T-cell (primary cell): ENCODE measurements around the gene SVOPL. TPM values are rescaled to one million over a fixed set of nuclear protein-coding genes. Genes with fewer than 3 reads are reported as not detected.

Experiments
- ATAC-seq, 4 experiments: fragments of 200-7000 bp in 3 of 4; fragments of 150-1000 bp in 1 of 4; cut with Tn5 transposase; replicated peaks in 1 of 4; 1 replicate in 3 of 4; 2 replicates in 1 of 4; pipeline ENCODE4 v1.10.0; 2021; ENCODE audit warnings: moderate library complexity in 3 of 4, mild to moderate bottlenecking in 2 of 4, moderate number of reproducible peaks in 1 of 4
- CTCF ChIA-PET, 2 donors: fragments of 300-600 bp; sonication (Branson Sonifier 250); formaldehyde crosslinking; loops; one replicate each; lab custom pipeline; 2022; ENCODE audit warnings: antibody characterized with exemption in 2 of 2; lab: Charles Lee
- POLR2A ChIA-PET, 2 donors: fragments of 300-600 bp; sonication (Branson Sonifier 250); formaldehyde crosslinking; loops; one replicate each; lab custom pipeline; 2022; ENCODE audit warnings: antibody characterized with exemption in 2 of 2; lab: Charles Lee
- DNase-seq, 35 experiments: peaks; one replicate each; pipeline versions ENCODE4 v3.0.0 to v3.0.0-alpha.2; 2013 to 2023
- H3K27ac ChIP-seq: one replicate; pipeline ENCODE4 v1.5.1; 2013; ENCODE audit warnings: low read length
- H3K27me3 ChIP-seq, 2 experiments: replicated peaks in 1 of 2; 1 replicate in 1 of 2; 2 replicates in 1 of 2; pipeline versions ENCODE4 v1.6.1 to v1.7.0; 2013; ENCODE audit warnings: low read length in 1 of 2, mixed read lengths in 1 of 2; ENCODE audit not compliant: control insufficient read depth in 2 of 2, insufficient read depth in 2 of 2; ENCODE audit errors: extremely low read depth in 1 of 2
- H3K36me3 ChIP-seq, 2 donors: 1 replicate in 1 of 2; 2 replicates in 1 of 2; pipeline versions ENCODE4 v1.6.1 to v1.7.0; 2013; ENCODE audit warnings: low read length in 1 of 2; ENCODE audit not compliant: control insufficient read depth in 2 of 2, insufficient read depth in 1 of 2; ENCODE audit errors: extremely low read depth in 1 of 2
- H3K4me1 ChIP-seq, 2 experiments: 1 replicate in 1 of 2; 2 replicates in 1 of 2; pipeline versions ENCODE4 v1.6.1 to v1.7.0; 2013; ENCODE audit warnings: low read length in 2 of 2, mixed read lengths in 1 of 2; ENCODE audit not compliant: insufficient read depth in 2 of 2, control insufficient read depth in 1 of 2; ENCODE audit errors: extremely low read depth in 1 of 2
- H3K4me3 ChIP-seq, 2 donors: 1 replicate in 1 of 2; 2 replicates in 1 of 2; pipeline versions ENCODE4 v1.5.1 to v1.7.0; 2013; ENCODE audit warnings: mild to moderate bottlenecking in 2 of 2, low read length in 1 of 2, moderate library complexity in 1 of 2; ENCODE audit not compliant: control insufficient read depth in 1 of 2; ENCODE audit errors: extremely low read depth in 1 of 2
- H3K9me3 ChIP-seq: 2 replicates; pipeline ENCODE4 v1.7.0; 2013
- H3K27ac Mint-ChIP-seq, 2 donors: one replicate each; pipeline ENCODE4 v1.8.0; 2020 to 2021; ENCODE audit warnings: mild to moderate bottlenecking in 2 of 2, mixed read lengths in 2 of 2
- H3K27me3 Mint-ChIP-seq, 2 donors: one replicate each; pipeline ENCODE4 v1.8.0; 2021 to 2022; ENCODE audit warnings: mixed read lengths in 2 of 2
- H3K36me3 Mint-ChIP-seq: one replicate; pipeline ENCODE4 v1.8.0; 2021; ENCODE audit warnings: mixed read lengths
- H3K4me1 Mint-ChIP-seq, 3 donors: one replicate each; pipeline ENCODE4 v1.8.0; 2020 to 2022; ENCODE audit warnings: mixed read lengths in 3 of 3, mild to moderate bottlenecking in 1 of 3
- H3K4me3 Mint-ChIP-seq, 3 donors: one replicate each; pipeline ENCODE4 v1.8.0; 2020 to 2022; ENCODE audit warnings: mild to moderate bottlenecking in 3 of 3, mixed read lengths in 3 of 3, moderate library complexity in 3 of 3
- H3K9me3 Mint-ChIP-seq, 3 donors: one replicate each; pipeline ENCODE4 v1.8.0; 2020 to 2022; ENCODE audit warnings: mixed read lengths in 3 of 3
- WGBS: methylation state at CpG from one replicate; pipeline ENCODE4 v1.1.5; 2013; ENCODE audit warnings: missing lambda C conversion rate; ENCODE audit not compliant: insufficient coverage; 5-methylcytosine and 5-hydroxymethylcytosine counted together
- total RNA-seq, 35 experiments: library from RNA in 6 of 35; stranded (reverse) in 6 of 35; fragments of 120-200 nt in 1 of 35; gene quantifications; one replicate each; pipeline versions ENCODE4 v1.2.1 to v1.2.4 and lab custom pipeline; 2013 to 2026

The SVOPL gene
- total RNA-seq, 5 donors from 2014 or later (not counting 1 experiment from before 2014, with no cell fraction given): 1.2 TPM; not detected in 4

DNA sequence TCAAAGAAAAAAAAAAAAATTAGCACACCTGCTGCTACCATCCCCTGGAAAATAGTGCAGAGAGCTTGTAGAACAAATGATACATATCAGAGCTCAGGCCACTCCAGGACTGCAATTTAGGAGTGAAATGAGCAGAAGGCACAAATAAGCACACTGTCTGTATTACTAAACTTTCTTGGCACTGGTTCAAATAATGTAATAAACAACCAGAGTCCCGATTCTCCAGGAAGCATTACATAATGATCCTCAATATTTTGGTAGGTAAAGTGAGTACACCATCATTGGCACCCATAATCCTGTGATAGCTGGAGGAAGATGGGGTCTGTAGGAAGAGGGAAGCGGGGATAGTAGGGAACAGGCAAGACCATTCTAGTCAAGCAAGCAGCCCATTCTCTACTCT lies 74.3 kb downstream of the SVOPL start:
- H3K27me3 Mint-ChIP-seq: no peaks in the 10 kb centered on the region
- POLR2A ChIA-PET: no interaction called here
- no peak for ATAC-seq
- no peak overlapping the region for H3K4me3 ChIP-seq
- no peaks in the 10 kb centered on the region for H3K9me3 ChIP-seq
- peaks cover 23 to 40% of the 10 kb centered on the region in 2 experiments for H3K4me1 ChIP-seq
- no peaks in the 10 kb centered on the region for H3K9me3 Mint-ChIP-seq
- no peak for DNase-seq
- CTCF ChIA-PET: interaction anchor here in 1 of 2 donors (0.6 kb wide), 1 partner anchor 176 kb away, joined by 3 read pairs; no protein-coding TSS in a partner anchor
- H3K4me3 Mint-ChIP-seq: peak overlapping the region in 1 of 3 donors; percentile 24
- peak overlapping the region in 1 of 2 donors; percentile 30 for H3K27ac Mint-ChIP-seq
- H3K27me3 ChIP-seq: no peaks in the 10 kb centered on the region
- H3K27ac ChIP-seq: no peak overlapping the region
- H3K36me3 ChIP-seq: no peaks in the 10 kb centered on the region
- no peaks in the 10 kb centered on the region for H3K36me3 Mint-ChIP-seq
- no CpG with 5 or more reads among the region's 2 CpGs for WGBS
- H3K4me1 Mint-ChIP-seq: peaks cover 34 to 46% (median 38%) of the 10 kb centered on the region in 3 donors

- H3K4me1 Mint-ChIP-seq: peaks cover 34 to 46% (median 38%) of the 10 kb centered on the region in 3 donors
- peak overlapping the region in 1 of 3 donors; percentile 65 for H3K4me3 Mint-ChIP-seq
- 14% methylated on average over 4 of the region's 5 CpGs for WGBS
- H3K27me3 Mint-ChIP-seq: no peaks in the 10 kb centered on the region
- Histone ChIP-seq H3K36me3 (no peaks in the 10 kb centered on the region), H3K4me3 (peak overlapping the region in 1 of 2 donors; percentile 47), H3K4me1 (peaks cover 23 to 40% of the 10 kb centered on the region in 2 experiments), H3K27me3 (no peaks in the 10 kb centered on the region), H3K27ac (peak overlapping the region; percentile 53), H3K9me3 (no peaks in the 10 kb centered on the region)
- ChIA-PET CTCF (interaction anchor here in 1 of 2 donors (0.5 to 0.9 kb wide), 2 partner anchors 16 to 1751 kb away, joined by 3 read pairs; no protein-coding TSS in a partner anchor), POLR2A (no interaction called here)
- DNase-seq: peak in 24 of 35 experiments; percentile 3 to 39 (median 12)
- peak; percentile 73 to 85 (median 76) for ATAC-seq
- H3K36me3 Mint-ChIP-seq: no peaks in the 10 kb centered on the region
- no peaks in the 10 kb centered on the region for H3K9me3 Mint-ChIP-seq
- peak overlapping the region; percentile 25 to 82 for H3K27ac Mint-ChIP-seq
These were observed 75.3 kb downstream of the SVOPL start for GRCh38 chr7:138625849-138626230.

DNA sequence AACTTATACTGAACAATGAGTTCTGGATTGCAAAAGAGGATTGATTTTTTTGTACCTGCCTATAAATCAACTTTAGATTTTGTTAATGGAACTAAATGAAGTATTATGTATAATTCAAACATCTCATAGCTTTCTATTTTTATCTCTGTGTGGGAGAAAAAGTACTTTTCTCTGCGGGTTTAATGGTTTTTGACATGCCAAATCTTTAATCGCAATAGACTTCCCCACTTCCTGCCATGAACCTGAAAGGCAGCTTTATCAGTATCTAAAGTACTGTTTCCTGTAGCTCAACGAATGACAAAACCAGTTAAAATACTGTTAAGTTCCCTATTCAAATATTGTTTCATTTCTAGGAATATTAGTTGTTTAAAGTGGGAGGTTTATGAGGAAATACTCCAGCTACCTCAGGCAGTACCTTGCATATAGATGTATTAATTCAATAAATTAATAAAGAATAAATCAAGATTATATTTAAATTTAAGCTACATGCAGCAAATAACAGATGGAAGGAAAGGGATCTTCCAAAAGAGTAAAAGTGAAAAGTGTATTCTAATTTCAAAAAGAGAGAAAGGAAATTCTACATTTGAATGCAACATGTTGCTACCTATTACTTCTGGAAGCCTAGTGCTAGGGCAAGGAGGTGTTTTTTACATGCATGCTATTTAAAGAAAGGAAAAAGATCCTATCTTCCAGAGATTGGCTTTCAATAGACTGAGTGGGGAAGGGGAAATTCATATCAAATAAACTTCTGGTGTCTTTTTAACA lies 75.9 kb downstream of the SVOPL start:
- no peaks in the 10 kb centered on the region for H3K9me3 ChIP-seq
- WGBS: no CpG with 5 or more reads among the region's 3 CpGs
- no peaks in the 10 kb centered on the region for H3K27me3 ChIP-seq
- H3K4me1 ChIP-seq: peaks cover 21 to 40% of the 10 kb centered on the region in 2 experiments
- Mint-ChIP-seq H3K27me3 (no peaks in the 10 kb centered on the region), H3K4me3 (peak overlapping the region in 2 of 3 donors; percentile 18 to 65), H3K4me1 (peaks cover 34 to 43% (median 38%) of the 10 kb centered on the region in 3 donors), H3K36me3 (no peaks in the 10 kb centered on the region), H3K27ac (peak overlapping the region; percentile 25 to 82), H3K9me3 (no peaks in the 10 kb centered on the region)
- H3K36me3 ChIP-seq: no peaks in the 10 kb centered on the region
- H3K4me3 ChIP-seq: peak overlapping the region in 1 of 2 donors; percentile 47
- peak overlapping the region; percentile 53 for H3K27ac ChIP-seq
- ATAC-seq (peak; percentile 58 to 89 (median 76)), DNase-seq (peak in 5 of 35 experiments; percentile 5 to 41 (median 10))
- ChIA-PET CTCF (interaction anchor here (0.5 to 0.9 kb wide), 3 partner anchors 15 to 21 kb away, joined by 3 read pairs; no protein-coding TSS in a partner anchor), POLR2A (interaction anchor here in 1 of 2 donors (0.6 kb wide), 1 partner anchor 34 kb away, joined by 6 read pairs; no protein-coding TSS in a partner anchor)

- H3K4me1 ChIP-seq: peaks cover 21 to 32% of the 10 kb centered on the region in 2 experiments
- no peak for ATAC-seq
- Mint-ChIP-seq H3K4me1 (peaks cover 29 to 40% (median 30%) of the 10 kb centered on the region in 3 donors), H3K4me3 (no peak overlapping the region), H3K27me3 (no peaks in the 10 kb centered on the region), H3K36me3 (no peaks in the 10 kb centered on the region), H3K27ac (no peak overlapping the region), H3K9me3 (no peaks in the 10 kb centered on the region)
- CTCF ChIA-PET: no interaction called here
- H3K4me3 ChIP-seq: no peak overlapping the region
- H3K27me3 ChIP-seq: no peaks in the 10 kb centered on the region
- WGBS: no CpG with 5 or more reads among the region's 1 CpG
- no peak for DNase-seq
- no peak overlapping the region for H3K27ac ChIP-seq
- no peaks in the 10 kb centered on the region for H3K9me3 ChIP-seq
- POLR2A ChIA-PET: no interaction called here
- H3K36me3 ChIP-seq: no peaks in the 10 kb centered on the region
These were observed 78.3 kb downstream of the SVOPL start for GRCh38 chr7:138622841-138623240.

DNA sequence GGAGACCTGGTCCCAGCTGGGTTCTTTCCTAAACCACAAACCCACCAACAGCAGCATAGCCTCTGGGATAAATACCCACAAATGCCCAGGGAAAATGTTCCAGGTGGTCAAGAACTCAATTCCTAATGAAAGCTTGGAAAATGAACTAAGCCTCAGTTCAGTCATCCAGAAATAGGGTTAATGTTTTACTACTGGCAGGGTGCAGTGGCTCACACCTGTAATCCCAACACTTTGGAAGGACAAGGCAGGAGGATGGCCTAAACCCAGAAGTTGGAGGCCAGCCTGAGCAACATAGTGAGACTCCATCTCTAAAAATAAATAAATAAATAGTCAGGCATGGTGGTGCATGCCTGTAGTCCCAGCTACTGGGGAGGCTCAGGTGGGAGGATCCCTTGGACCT lies 82.2 kb downstream of the SVOPL start:
- H3K36me3 ChIP-seq: no peaks in the 10 kb centered on the region
- H3K27me3 ChIP-seq: no peaks in the 10 kb centered on the region
- Mint-ChIP-seq H3K9me3 (no peaks in the 10 kb centered on the region), H3K36me3 (no peaks in the 10 kb centered on the region), H3K27ac (no peak overlapping the region), H3K27me3 (no peaks in the 10 kb centered on the region), H3K4me1 (peaks cover 0 to 9% (median 2%) of the 10 kb centered on the region in 3 donors), H3K4me3 (no peak overlapping the region)
- H3K9me3 ChIP-seq: no peaks in the 10 kb centered on the region
- ChIA-PET POLR2A (interaction anchor here in 1 of 2 donors (0.6 kb wide), 1 partner anchor 285 kb away, joined by 6 read pairs; no protein-coding TSS in a partner anchor), CTCF (interaction anchor here in 1 of 2 donors (0.6 kb wide), 1 partner anchor 160 kb away, joined by 6 read pairs; no protein-coding TSS in a partner anchor)
- ATAC-seq: no peak
- no peak overlapping the region for H3K27ac ChIP-seq
- DNase-seq: no peak
- H3K4me3 ChIP-seq: no peak overlapping the region
- peaks cover 0 to under 1% of the 10 kb centered on the region in 2 experiments for H3K4me1 ChIP-seq

- no peaks in the 10 kb centered on the region for H3K27me3 Mint-ChIP-seq
- H3K27ac Mint-ChIP-seq: no peak overlapping the region
- DNase-seq (no peak), ATAC-seq (no peak)
- 93% methylated on average over 10 of the region's 10 CpGs for WGBS
- H3K9me3 Mint-ChIP-seq: no peaks in the 10 kb centered on the region
- Histone ChIP-seq H3K4me3 (no peak overlapping the region), H3K4me1 (no peaks in the 10 kb centered on the region), H3K27ac (no peak overlapping the region), H3K27me3 (no peaks in the 10 kb centered on the region), H3K9me3 (no peaks in the 10 kb centered on the region), H3K36me3 (no peaks in the 10 kb centered on the region)
- peaks cover 0 to 13% (median 6%) of the 10 kb centered on the region in 3 donors for H3K4me1 Mint-ChIP-seq
- no peak overlapping the region for H3K4me3 Mint-ChIP-seq
- H3K36me3 Mint-ChIP-seq: no peaks in the 10 kb centered on the region
- POLR2A ChIA-PET: no interaction called here
- CTCF ChIA-PET: no interaction called here
These were observed 82.7 kb downstream of the SVOPL start for GRCh38 chr7:138618506-138618905.
